Muscle of leg (tissue), 11 donors: ENCODE results near the gene CDKN2A. TPM values are rescaled to one million over a fixed set of nuclear protein-coding genes. Genes with fewer than 3 reads are reported as not detected.

Source experiments
- DNase-seq: peaks from one replicate; pipeline ENCODE4 v3.0.0; 2013
- H3K27ac ChIP-seq: one replicate; pipeline ENCODE4 v1.5.1; 2013; ENCODE audit warnings: mild to moderate bottlenecking, low read length, control low read depth
- H3K27me3 ChIP-seq: one replicate; pipeline ENCODE4 v1.6.1; 2013; ENCODE audit warnings: low read length; ENCODE audit not compliant: control insufficient read depth, insufficient read depth
- H3K36me3 ChIP-seq: one replicate; pipeline ENCODE4 v1.6.1; 2013; ENCODE audit warnings: low read length; ENCODE audit not compliant: control insufficient read depth, insufficient read depth
- H3K4me1 ChIP-seq: one replicate; pipeline ENCODE4 v1.6.1; 2013; ENCODE audit warnings: low read length; ENCODE audit not compliant: control insufficient read depth, insufficient read depth
- H3K4me3 ChIP-seq: one replicate; pipeline ENCODE4 v1.5.1; 2013; ENCODE audit warnings: low read length, control low read depth
- H3K9me3 ChIP-seq: replicated peaks from 2 replicates; pipeline ENCODE4 v1.6.1; 2013; ENCODE audit warnings: low read depth, low read length; ENCODE audit not compliant: control insufficient read depth
- WGBS: methylation state at CpG from one replicate; pipeline ENCODE4 v1.1.5; 2013; ENCODE audit warnings: missing lambda C conversion rate; ENCODE audit not compliant: insufficient coverage; 5-methylcytosine and 5-hydroxymethylcytosine counted together
- polyA plus RNA-seq, 8 donors: library from polyadenylated mRNA; unstranded; fragments of 120-200 nt; gene quantifications; one replicate each; pipeline versions ENCODE4 v1.2.1 to v1.2.3, GENCODE V29; 2013; ENCODE audit warnings: inconsistent platforms in 1 of 8, low replicate concordance in 1 of 8; ENCODE audit not compliant: insufficient read length in 8 of 8, insufficient read depth in 1 of 8
- total RNA-seq: library from RNA; stranded (reverse); fragments of 120-200 nt; gene quantifications from one replicate; pipeline ENCODE4 v1.2.4, GENCODE V29; 2013

Gene CDKN2A
- total and polyA plus RNA-seq, 9 donors, result 0.20 to 0.49 (median 0.24) TPM; not detected in 1

DNA sequence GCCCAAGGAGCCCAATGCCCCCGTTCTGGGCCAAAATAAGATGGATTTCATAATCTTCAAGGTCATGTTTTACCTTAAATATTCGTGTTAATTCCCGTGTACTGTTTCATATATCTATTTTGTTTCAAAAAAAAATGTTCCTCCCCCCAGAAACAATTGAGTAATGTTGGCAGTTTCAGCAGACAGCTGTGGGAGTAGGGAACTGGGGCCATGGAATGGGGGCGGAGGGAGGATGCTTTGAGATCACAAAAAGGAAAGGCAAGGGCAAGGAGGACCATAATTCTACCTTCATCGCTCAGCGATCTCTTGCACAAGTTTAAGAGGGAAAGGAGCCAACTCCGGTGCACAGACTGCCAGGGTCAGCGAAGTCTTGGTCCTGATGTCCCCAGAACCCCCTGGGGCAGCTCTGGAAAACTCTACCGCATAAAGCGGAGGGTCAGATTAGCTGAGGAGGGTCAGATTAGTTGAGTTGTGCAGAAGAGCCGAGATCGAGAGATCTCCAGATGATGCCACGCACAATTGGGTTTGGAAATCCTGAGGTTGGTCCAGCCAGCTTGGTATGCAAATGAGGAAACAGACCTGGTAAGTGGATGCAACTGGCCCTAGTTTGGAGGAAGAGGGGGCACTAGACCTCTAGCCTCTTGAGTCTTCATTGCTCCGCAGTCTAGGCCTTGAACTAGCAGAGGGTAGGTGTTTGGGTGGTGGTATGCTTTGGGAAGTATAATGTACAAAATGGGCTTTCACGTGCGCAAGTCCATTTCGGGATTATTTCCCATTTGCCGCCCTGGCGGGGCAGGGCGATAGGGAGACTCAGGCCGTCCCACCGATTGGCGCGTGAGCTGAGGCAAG, 24.0 kb downstream of the CDKN2A start:
- H3K27me3 ChIP-seq, result peaks cover 78% of the 10 kb centered on the region
- no peak overlapping the region for H3K4me3 ChIP-seq
- H3K36me3 ChIP-seq, result no peaks in the 10 kb centered on the region
- peaks cover 13% of the 10 kb centered on the region for H3K4me1 ChIP-seq
- no peaks in the 10 kb centered on the region for H3K9me3 ChIP-seq
- WGBS, result 6% methylated on average over 19 of the region's 24 CpGs
- no peak for DNase-seq
- H3K27ac ChIP-seq, result no peak overlapping the region

DNA sequence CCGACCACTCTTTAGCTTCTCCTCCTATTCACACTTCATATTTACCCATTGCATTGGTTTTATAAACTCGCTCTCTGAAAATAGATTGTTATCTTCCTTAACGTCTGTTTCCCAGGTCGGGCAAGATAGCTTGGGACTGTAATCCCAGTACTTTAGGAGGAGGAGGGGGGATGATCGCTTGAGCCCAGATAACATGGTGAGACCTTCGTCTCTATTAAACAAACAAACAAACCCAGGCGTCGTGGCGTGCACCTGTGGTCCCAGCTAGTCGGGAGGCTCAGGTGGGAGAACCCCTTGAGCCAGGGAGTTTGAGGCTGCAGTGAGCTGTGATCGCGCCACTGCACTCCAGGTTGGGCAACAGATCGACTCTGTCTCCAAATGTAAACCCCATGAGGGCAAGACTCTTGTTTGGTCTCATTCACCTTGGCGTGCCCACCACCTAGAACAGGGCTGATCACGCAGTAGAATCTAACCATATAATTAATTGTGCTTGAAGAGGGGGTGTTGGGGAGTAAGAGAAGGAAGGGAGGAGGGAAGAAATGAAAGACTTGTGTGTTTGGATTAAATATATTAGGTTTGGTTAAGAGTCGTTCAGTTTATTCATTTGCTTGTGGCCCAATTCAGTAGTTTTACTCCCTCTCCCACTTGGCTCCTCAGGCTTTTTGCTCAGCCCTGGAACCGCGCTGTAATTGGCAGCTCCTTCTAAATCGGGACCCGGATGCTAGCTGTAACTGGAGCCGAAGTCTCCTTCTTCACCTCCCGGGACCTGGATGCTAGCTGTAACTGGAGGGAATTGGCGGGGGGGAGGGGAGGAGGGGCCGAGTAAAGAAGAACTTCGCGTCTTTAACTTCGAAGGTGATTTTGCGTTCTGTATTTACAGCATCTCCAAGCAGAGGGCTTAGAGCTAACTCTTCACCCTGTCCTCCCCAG, 24.9 kb downstream of the CDKN2A start:
- H3K27ac ChIP-seq, result no peak overlapping the region
- 0% methylated on average over 4 of the region's 28 CpGs for WGBS
- peaks cover 78% of the 10 kb centered on the region for H3K27me3 ChIP-seq
- no peaks in the 10 kb centered on the region for H3K36me3 ChIP-seq
- no peak for DNase-seq
- no peak overlapping the region for H3K4me3 ChIP-seq
- peaks cover 9% of the 10 kb centered on the region for H3K4me1 ChIP-seq
- H3K9me3 ChIP-seq, result no peaks in the 10 kb centered on the region

DNA sequence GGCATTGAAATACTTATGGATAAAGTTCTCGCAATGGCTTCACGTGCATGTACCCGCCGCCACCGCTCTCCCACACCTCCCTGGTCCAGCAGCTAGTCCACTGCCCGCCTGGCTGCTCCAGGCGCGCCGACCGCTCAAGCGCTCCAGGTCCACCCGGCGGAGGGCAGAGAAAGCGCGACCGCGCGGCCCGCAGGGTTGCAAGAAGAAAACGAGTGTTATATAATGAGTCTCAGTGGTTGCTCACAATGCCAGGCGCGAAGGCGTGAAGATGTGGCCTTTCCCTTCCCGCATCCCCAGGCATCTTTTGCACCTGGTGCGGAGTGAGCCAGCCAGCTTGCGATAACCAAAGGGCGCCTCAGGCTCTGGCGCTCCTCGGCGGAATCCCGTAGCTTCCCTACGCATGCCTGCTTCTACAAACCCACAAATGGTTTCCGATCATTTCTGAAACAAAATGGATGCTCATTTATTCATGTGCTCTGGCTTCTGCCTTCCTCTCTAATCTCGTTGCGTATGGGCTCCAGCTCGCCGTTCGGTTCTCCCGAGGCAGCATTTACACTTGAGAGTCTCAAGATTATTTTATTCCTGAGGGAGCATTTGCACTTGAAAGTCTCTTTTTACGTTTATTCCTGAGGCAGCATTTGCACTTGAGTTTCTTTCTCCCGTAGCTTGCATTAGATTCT, 25.7 kb downstream of the CDKN2A start:
- H3K4me1 ChIP-seq, result peaks cover 8% of the 10 kb centered on the region
- WGBS, result under 1% methylated on average over 27 of the region's 41 CpGs
- H3K27me3 ChIP-seq, result peaks cover 71% of the 10 kb centered on the region
- H3K27ac ChIP-seq, result no peak overlapping the region
- H3K9me3 ChIP-seq, result no peaks in the 10 kb centered on the region
- no peaks in the 10 kb centered on the region for H3K36me3 ChIP-seq
- no peak for DNase-seq
- no peak overlapping the region for H3K4me3 ChIP-seq

DNA sequence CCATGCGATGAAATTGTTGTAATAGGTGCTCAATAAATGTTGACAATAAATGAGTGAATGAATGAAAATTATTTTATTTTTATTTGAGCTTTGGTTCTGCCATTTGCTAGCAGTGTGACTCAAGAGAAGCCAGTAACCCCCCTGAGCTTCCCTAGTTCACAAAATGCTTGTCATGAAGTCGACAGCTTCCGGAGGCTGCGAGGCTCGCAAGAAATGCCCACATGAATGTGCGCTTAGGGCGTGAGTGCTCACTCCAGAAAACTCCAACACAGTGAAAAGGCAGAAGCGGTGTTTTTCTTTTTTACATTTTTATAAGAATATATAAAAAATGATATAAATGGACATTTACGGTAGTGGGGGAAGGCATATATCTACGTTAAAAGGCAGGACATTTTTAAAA, 26.5 kb downstream of the CDKN2A start:
- no peak overlapping the region for H3K4me3 ChIP-seq
- WGBS, result 7% methylated on average over 3 of the region's 10 CpGs
- H3K27ac ChIP-seq, result no peak overlapping the region
- no peak for DNase-seq
- H3K36me3 ChIP-seq, result no peaks in the 10 kb centered on the region
- peaks cover 8% of the 10 kb centered on the region for H3K4me1 ChIP-seq
- H3K9me3 ChIP-seq, result no peaks in the 10 kb centered on the region
- peaks cover 71% of the 10 kb centered on the region for H3K27me3 ChIP-seq

DNA sequence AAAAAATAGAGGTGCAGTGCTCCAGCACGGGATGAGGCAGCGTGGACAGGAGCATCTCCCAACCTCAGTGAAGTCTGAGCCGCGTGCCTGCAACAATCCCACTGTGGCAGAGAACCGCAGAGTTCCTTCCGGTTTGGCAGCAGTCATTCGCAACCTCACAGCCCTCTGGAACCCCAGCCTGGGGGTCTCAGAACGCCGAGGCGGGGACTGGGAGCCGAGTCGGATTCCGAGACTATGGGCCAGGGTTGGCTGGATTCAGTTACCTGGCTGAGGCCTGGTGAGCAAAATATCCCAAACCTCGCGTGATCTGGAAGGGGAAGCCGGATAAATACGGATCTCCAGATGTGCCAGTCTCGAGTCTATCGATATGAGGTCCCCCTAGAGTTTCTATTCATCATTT, 27.0 kb downstream of the CDKN2A start:
- no peak overlapping the region for H3K27ac ChIP-seq
- no peak overlapping the region for H3K4me3 ChIP-seq
- 2% methylated on average over 15 of the region's 19 CpGs for WGBS
- H3K27me3 ChIP-seq, result peaks cover 69% of the 10 kb centered on the region
- no peaks in the 10 kb centered on the region for H3K9me3 ChIP-seq
- H3K4me1 ChIP-seq, result peaks cover 8% of the 10 kb centered on the region
- DNase-seq, result no peak
- H3K36me3 ChIP-seq, result no peaks in the 10 kb centered on the region

DNA sequence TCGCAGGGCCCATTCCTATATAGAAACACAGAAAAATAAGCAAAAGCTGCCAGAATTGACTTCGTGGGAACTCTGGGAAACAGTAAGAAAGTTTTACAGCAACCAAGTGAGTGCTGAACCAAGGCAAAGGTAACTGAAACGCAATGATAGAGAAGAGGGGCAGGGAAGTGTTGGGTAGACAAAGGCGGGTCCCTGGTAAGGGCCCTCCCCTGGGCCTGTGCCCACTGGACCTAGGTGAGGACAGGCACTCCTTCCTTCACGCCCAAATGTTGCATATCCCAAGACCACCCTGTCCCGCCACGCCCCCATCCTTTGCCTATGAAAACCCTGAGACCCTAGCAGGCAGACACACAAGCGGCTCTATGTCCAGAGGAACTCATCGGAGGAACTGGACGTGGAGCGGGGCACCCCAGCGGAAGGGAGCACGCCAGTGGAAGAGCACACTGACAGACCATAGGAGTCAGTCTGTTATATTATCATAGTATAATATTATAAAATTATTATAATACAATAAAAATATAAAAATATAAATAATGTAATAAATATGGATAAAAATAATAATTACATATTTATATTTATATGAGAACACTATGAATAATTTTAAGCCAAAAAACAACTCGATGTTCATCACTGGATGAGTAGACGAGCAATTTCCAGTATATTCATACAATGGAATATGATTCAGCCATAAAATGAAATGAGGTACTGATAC, 27.9 kb downstream of the CDKN2A start:
- WGBS, result 0% methylated on average over 6 of the region's 15 CpGs
- no peaks in the 10 kb centered on the region for H3K36me3 ChIP-seq
- no peak overlapping the region for H3K27ac ChIP-seq
- H3K4me1 ChIP-seq, result peaks cover 8% of the 10 kb centered on the region
- DNase-seq, result no peak
- no peaks in the 10 kb centered on the region for H3K9me3 ChIP-seq
- peaks cover 68% of the 10 kb centered on the region for H3K27me3 ChIP-seq
- H3K4me3 ChIP-seq, result no peak overlapping the region

DNA sequence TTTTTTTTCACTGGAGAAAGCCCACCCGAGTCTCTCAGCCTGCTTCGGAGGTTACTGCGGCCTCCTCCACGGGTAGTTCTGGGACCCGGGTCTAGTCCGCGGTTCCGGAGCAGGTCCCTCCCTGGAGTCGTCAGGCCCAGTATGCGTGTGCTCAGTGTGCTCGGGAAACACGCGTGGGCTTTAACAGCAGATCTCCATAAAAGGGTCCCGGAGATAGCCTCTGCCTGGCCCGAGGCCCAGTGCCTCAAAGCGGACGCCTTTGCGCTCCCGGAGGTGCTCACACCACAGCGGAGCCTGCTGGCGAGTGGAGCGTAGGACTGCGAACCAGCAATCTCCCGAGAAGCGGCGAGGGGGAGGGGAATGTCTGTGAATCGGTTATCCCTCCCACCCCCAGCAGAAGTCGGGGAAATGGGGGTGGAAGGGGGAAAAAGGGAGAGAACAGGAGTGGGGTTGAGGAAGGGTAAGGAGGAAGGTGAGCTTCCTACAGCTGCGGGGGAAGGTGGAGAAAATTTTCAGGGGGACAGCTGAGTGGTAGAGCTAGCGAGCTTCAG, 28.7 kb downstream of the CDKN2A start:
- WGBS, result 1% methylated on average over 20 of the region's 30 CpGs
- Histone ChIP-seq H3K27ac (no peak overlapping the region), H3K36me3 (no peaks in the 10 kb centered on the region), H3K9me3 (no peaks in the 10 kb centered on the region), H3K4me3 (no peak overlapping the region), H3K4me1 (peaks cover 8% of the 10 kb centered on the region), H3K27me3 (peaks cover 60% of the 10 kb centered on the region)
- no peak for DNase-seq

DNA sequence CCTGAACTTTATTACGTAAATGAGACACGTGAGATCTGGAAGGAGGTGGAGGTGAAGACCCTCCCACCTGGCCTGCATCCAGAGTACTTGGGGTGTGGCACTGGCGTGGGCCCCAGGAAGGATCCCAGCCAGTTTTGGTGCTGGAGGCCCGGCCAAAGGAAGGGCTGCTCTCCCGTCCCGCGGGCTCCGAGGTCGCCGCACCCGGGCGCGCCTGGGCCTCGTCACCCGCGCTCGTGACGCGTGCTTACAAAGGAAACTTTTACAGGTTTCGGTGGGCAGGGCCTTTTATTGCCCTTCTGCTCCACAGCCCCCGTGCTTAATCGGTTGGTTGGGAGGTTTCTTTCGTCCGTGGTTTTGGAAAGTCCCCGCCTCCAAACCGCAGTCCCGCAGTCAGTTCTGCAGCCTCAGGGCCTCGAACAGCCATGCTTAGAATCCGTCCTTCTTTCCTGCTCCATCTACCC, 29.2 kb downstream of the CDKN2A start:
- WGBS, result under 1% methylated on average over 23 of the region's 29 CpGs
- DNase-seq, result no peak
- H3K36me3 ChIP-seq, result no peaks in the 10 kb centered on the region
- peaks cover 8% of the 10 kb centered on the region for H3K4me1 ChIP-seq
- no peak overlapping the region for H3K4me3 ChIP-seq
- no peaks in the 10 kb centered on the region for H3K9me3 ChIP-seq
- peaks cover 55% of the 10 kb centered on the region for H3K27me3 ChIP-seq
- no peak overlapping the region for H3K27ac ChIP-seq

DNA sequence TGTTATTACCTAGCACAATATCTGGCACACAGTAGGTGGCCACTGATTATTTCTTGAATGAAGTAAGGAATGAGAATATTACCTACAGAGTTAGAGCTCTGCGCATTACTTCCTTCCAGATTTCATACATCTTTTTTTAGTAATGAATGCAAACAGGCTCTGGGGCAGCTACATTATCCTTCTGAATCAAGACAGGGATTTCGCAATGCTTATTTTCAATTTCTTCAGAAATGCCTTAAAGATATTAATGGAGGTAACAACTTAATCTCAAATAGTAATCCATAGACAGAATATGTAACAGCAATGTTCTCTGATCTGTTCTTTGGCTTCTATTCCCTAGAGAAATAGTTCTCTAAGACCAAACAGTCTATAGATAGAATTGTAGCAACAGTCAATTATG, 32.6 kb downstream of the CDKN2A start:
- no peaks in the 10 kb centered on the region for H3K36me3 ChIP-seq
- no CpG with 5 or more reads among the region's 2 CpGs for WGBS
- peaks cover 22% of the 10 kb centered on the region for H3K27me3 ChIP-seq

More for the DNA sequence above, 32.6 kb downstream of the CDKN2A start:
- Histone ChIP-seq H3K4me3 (no peak overlapping the region), H3K9me3 (no peaks in the 10 kb centered on the region), H3K4me1 (peaks cover 8% of the 10 kb centered on the region), H3K27ac (no peak overlapping the region)
- DNase-seq, result no peak
